Measurements from ENCODE around the gene HMGN5. TPM values are rescaled to one million over a fixed set of nuclear protein-coding genes. Genes with fewer than 3 reads are reported as not detected.

The HMGN5 gene
- polyA plus RNA-seq, 1 donor from 2014 or later: 0.45 TPM

DNA sequence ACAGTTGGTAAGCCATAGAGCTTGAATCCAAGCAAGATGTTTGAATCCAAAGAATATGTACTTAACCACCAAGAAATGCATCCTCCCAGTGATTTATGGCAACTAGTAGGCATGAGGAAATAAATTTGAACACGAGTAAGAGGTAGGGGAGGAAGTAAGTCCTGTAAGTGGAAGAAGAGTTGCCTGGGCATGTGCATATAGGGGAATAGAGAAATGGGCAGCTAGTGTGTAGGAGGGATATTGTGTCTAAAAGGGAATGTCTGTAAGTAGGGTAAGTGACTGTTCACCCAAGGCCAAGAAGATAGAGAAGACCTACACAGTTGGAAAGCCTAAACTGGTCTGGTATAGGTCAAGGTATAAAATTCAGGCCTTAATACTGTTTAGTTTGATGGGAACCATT, 4.8 kb upstream of the HMGN5 start:
- Histone ChIP-seq H3K4me3 (ENCODE audit: low read length) (no peak overlapping the region), H2AFZ (ENCODE audit: low read depth, low read length) (no peak overlapping the region), H3K36me3 (ENCODE audit: insufficient read depth, low read length) (no peaks in the 10 kb centered on the region), H3K9ac (ENCODE audit: low read length) (no peak overlapping the region), H3K27ac (ENCODE audit: low read length) (no peak overlapping the region), H3K9me3 (ENCODE audit: low read length) (no peaks in the 10 kb centered on the region), H3K9me2 (ENCODE audit: insufficient read depth, low read length) (no peaks in the 10 kb centered on the region), H4K20me1 (ENCODE audit: insufficient read depth) (no peaks in the 10 kb centered on the region), H3K27me3 (ENCODE audit: insufficient read depth, low read depth, low read length) (no peaks in the 10 kb centered on the region), H3K79me2 (replicated peaks; ENCODE audit: insufficient read depth, low read length) (peaks cover 20% of the 10 kb centered on the region), H3F3A (ENCODE audit: insufficient read depth, low read length, poor library complexity, severe bottlenecking) (no peaks in the 10 kb centered on the region), H3K4me2 (ENCODE audit: low read length) (no peak overlapping the region)
- TF ChIP-seq MXI1 (conservative IDR thresholded peaks at IDR 0.05; ENCODE audit: poor library complexity, severe bottlenecking) (no peak), EZH2 (IDR thresholded peaks at IDR 0.05; ENCODE audit: borderline replicate concordance, insufficient read depth, low read length, poor library complexity, severe bottlenecking) (no peak), TAF1 (IDR thresholded peaks at IDR 0.05; ENCODE audit: low read depth) (no peak), POLR2AphosphoS5 (IDR thresholded peaks at IDR 0.05) (no peak), EP300 (conservative IDR thresholded peaks at IDR 0.05; ENCODE audit: poor library complexity, severe bottlenecking) (no peak), RAD21 (conservative IDR thresholded peaks at IDR 0.05) (no peak), SMC3 (conservative IDR thresholded peaks at IDR 0.05; ENCODE audit: poor library complexity) (no peak)
- TF ChIP-seq, protein P1, sequence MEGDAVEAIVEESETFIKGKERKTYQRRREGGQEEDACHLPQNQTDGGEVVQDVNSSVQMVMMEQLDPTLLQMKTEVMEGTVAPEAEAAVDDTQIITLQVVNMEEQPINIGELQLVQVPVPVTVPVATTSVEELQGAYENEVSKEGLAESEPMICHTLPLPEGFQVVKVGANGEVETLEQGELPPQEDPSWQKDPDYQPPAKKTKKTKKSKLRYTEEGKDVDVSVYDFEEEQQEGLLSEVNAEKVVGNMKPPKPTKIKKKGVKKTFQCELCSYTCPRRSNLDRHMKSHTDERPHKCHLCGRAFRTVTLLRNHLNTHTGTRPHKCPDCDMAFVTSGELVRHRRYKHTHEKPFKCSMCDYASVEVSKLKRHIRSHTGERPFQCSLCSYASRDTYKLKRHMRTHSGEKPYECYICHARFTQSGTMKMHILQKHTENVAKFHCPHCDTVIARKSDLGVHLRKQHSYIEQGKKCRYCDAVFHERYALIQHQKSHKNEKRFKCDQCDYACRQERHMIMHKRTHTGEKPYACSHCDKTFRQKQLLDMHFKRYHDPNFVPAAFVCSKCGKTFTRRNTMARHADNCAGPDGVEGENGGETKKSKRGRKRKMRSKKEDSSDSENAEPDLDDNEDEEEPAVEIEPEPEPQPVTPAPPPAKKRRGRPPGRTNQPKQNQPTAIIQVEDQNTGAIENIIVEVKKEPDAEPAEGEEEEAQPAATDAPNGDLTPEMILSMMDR (IDR thresholded peaks at IDR 0.05; ENCODE audit: poor library complexity, severe bottlenecking): no peak
- TF ChIP-seq, protein P2, sequence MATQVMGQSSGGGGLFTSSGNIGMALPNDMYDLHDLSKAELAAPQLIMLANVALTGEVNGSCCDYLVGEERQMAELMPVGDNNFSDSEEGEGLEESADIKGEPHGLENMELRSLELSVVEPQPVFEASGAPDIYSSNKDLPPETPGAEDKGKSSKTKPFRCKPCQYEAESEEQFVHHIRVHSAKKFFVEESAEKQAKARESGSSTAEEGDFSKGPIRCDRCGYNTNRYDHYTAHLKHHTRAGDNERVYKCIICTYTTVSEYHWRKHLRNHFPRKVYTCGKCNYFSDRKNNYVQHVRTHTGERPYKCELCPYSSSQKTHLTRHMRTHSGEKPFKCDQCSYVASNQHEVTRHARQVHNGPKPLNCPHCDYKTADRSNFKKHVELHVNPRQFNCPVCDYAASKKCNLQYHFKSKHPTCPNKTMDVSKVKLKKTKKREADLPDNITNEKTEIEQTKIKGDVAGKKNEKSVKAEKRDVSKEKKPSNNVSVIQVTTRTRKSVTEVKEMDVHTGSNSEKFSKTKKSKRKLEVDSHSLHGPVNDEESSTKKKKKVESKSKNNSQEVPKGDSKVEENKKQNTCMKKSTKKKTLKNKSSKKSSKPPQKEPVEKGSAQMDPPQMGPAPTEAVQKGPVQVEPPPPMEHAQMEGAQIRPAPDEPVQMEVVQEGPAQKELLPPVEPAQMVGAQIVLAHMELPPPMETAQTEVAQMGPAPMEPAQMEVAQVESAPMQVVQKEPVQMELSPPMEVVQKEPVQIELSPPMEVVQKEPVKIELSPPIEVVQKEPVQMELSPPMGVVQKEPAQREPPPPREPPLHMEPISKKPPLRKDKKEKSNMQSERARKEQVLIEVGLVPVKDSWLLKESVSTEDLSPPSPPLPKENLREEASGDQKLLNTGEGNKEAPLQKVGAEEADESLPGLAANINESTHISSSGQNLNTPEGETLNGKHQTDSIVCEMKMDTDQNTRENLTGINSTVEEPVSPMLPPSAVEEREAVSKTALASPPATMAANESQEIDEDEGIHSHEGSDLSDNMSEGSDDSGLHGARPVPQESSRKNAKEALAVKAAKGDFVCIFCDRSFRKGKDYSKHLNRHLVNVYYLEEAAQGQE (IDR thresholded peaks at IDR 0.05; ENCODE audit: borderline replicate concordance): no peak

GRCh38 chrX:81205551-81205950, 3.8 kb upstream of the HMGN5 start:
- H3K4me2 ChIP-seq (ENCODE audit: low read length): no peak overlapping the region
- TF ChIP-seq, protein P1 (IDR thresholded peaks at IDR 0.05; ENCODE audit: poor library complexity, severe bottlenecking): no peak
- no peak for TF ChIP-seq SMC3 (conservative IDR thresholded peaks at IDR 0.05; ENCODE audit: poor library complexity)
- no peak for TF ChIP-seq TAF1 (IDR thresholded peaks at IDR 0.05; ENCODE audit: low read depth)
- no peak for TF ChIP-seq EZH2 (IDR thresholded peaks at IDR 0.05; ENCODE audit: borderline replicate concordance, insufficient read depth, low read length, poor library complexity, severe bottlenecking)
- TF ChIP-seq POLR2AphosphoS5 (IDR thresholded peaks at IDR 0.05): no peak
- no peak overlapping the region for H3K9ac ChIP-seq (ENCODE audit: low read length)
- H2AFZ ChIP-seq (ENCODE audit: low read depth, low read length): no peak overlapping the region
- H4K20me1 ChIP-seq (ENCODE audit: insufficient read depth): no peaks in the 10 kb centered on the region
- H3K27ac ChIP-seq (ENCODE audit: low read length): no peak overlapping the region
- H3K9me3 ChIP-seq (ENCODE audit: low read length): no peaks in the 10 kb centered on the region
- H3K27me3 ChIP-seq (ENCODE audit: insufficient read depth, low read depth, low read length): no peaks in the 10 kb centered on the region
- H3K36me3 ChIP-seq (ENCODE audit: insufficient read depth, low read length): no peaks in the 10 kb centered on the region
- H3K4me3 ChIP-seq (ENCODE audit: low read length): no peak overlapping the region
- peaks cover 20% of the 10 kb centered on the region for H3K79me2 ChIP-seq (replicated peaks; ENCODE audit: insufficient read depth, low read length)
- no peaks in the 10 kb centered on the region for H3K9me2 ChIP-seq (ENCODE audit: insufficient read depth, low read length)
- H3F3A ChIP-seq (ENCODE audit: insufficient read depth, low read length, poor library complexity, severe bottlenecking): no peaks in the 10 kb centered on the region
